ENCODE measurements around the gene CIP2A. TPM values are rescaled to one million over a fixed set of nuclear protein-coding genes. Genes with fewer than 3 reads are reported as not detected.

Gene CIP2A
- total RNA-seq, 1 donor from 2014 or later, result 3.2 TPM

GRCh38 chr3:108602249-108602934 lies 13.2 kb upstream of the CIP2A start:
- Histone ChIP-seq H3K27me3 (ENCODE audit: low read depth) (no peaks in the 10 kb centered on the region), H3K4me1 (no peaks in the 10 kb centered on the region), H3K4me3 (no peak overlapping the region), H3K36me3 (no peaks in the 10 kb centered on the region), H3K9me3 (no peaks in the 10 kb centered on the region), H3K27ac (no peak overlapping the region)
- TF ChIP-seq, protein P1, sequence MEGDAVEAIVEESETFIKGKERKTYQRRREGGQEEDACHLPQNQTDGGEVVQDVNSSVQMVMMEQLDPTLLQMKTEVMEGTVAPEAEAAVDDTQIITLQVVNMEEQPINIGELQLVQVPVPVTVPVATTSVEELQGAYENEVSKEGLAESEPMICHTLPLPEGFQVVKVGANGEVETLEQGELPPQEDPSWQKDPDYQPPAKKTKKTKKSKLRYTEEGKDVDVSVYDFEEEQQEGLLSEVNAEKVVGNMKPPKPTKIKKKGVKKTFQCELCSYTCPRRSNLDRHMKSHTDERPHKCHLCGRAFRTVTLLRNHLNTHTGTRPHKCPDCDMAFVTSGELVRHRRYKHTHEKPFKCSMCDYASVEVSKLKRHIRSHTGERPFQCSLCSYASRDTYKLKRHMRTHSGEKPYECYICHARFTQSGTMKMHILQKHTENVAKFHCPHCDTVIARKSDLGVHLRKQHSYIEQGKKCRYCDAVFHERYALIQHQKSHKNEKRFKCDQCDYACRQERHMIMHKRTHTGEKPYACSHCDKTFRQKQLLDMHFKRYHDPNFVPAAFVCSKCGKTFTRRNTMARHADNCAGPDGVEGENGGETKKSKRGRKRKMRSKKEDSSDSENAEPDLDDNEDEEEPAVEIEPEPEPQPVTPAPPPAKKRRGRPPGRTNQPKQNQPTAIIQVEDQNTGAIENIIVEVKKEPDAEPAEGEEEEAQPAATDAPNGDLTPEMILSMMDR (IDR thresholded peaks at IDR 0.05), result no peak
- ATAC-seq, result peak in 1 of 2 donors; percentile 40
- DNase-seq, result no peak
- intact Hi-C loops (cut with DNase I), result no loop called here

DNA sequence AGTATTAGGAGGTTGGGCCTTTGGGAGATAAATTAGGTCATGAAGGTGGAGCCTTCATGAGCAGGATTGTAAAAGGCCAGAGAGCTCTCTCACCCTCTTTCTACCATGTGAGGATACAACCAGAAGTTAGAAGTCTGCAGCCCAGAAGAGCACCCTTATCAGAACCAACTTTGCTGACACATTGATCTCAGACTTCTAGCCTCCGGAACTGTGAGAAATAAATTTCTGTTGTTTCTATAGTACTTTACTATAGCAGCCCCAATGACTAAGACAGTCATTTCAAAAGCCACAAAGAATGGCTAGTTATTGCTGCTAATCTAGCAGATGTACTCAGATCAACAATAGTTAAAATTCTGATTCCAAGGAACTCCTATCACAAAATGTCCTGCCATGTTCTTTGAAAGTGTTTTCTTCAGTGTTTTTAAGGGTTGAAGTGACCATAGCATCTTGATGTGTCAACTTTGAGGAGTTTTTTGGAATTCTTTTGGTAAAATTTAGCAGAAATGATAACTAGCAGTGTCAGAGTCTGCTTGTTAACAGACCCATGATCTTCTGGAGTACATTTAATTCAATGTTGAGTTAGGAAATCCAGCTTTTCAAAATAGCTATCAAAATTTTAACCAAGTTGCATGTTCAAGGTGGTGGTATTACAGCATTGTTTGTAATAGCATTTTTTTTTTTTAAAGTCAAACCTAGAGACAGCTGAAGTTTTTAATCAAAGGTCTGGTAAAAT lies 10.6 kb upstream of the CIP2A start:
- Histone ChIP-seq H3K9me3 (no peaks in the 10 kb centered on the region), H3K27ac (no peak overlapping the region), H3K27me3 (ENCODE audit: low read depth) (no peaks in the 10 kb centered on the region), H3K36me3 (no peaks in the 10 kb centered on the region), H3K4me1 (no peaks in the 10 kb centered on the region), H3K4me3 (no peak overlapping the region)
- ATAC-seq (no peak), DNase-seq (no peak)
- TF ChIP-seq, protein P1 (IDR thresholded peaks at IDR 0.05), result no peak
- intact Hi-C loops (cut with DNase I), result no loop called here

DNA sequence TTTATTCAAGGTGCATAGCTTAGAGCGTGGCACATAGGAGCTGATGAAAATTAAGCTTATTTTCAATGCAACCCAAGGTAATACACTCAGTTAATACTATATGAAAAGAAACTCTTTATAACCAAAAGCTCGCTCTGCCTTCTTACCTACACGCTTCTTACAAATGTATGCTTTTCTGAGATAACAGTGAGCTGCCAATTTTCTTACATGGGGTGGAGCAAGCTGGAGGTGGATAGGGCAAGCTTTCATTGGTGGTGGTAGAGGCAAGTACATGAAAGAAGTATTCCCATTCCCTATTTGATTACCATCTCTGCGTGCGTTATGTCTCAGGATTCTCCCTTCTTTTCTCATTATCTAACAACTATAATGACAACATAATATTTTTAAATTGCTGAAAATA lies 9.1 kb upstream of the CIP2A start:
- H3K27ac ChIP-seq, result no peak overlapping the region
- intact Hi-C loops (cut with DNase I), result no loop called here
- no peaks in the 10 kb centered on the region for H3K9me3 ChIP-seq
- H3K4me1 ChIP-seq, result no peaks in the 10 kb centered on the region
- ATAC-seq (no peak), DNase-seq (no peak)
- H3K36me3 ChIP-seq, result no peaks in the 10 kb centered on the region
- no peaks in the 10 kb centered on the region for H3K27me3 ChIP-seq (ENCODE audit: low read depth)
- H3K4me3 ChIP-seq, result no peak overlapping the region
- TF ChIP-seq, protein P1 (IDR thresholded peaks at IDR 0.05), result no peak

DNA sequence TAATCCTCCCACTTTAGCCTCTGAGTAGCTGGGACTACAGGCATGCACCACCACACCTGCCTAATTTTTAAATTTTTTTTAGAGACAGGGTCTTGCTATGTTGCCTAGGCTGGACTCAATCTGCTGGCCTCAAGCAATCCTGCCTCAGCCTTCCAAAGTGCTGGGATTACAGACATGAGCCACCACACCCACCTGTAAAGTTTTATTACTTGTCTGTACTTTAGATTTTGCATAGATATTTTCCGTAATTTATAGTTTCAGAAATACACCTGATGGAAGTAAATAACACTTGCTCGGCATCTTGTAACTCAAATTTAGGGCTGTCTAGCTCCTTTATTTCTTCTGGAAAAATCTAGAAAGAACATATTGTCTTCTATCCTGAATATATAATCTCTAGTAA lies 6.1 kb upstream of the CIP2A start:
- no peaks in the 10 kb centered on the region for H3K9me3 ChIP-seq
- ATAC-seq, result no peak

DNA sequence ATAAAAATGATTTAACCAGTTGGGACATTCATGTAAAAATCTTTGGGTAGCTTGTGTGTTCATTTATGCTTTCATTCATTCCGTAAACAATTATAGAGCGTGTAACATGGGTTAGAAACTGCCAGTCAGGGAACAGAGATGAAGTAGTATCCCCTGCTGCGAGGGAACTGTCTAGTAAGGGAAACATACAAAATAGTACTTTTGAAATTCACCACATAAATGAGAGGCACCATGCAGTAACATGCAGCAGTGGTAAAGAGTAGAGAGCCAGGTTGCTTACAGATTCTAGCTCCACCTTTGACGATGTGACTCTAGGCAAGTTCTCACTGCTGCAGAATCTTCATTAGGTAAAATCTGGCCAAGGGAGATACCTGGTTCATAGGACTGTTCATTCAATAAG lies 1.2 kb upstream of the CIP2A start:
- Histone ChIP-seq H3K27me3 (ENCODE audit: low read depth) (no peaks in the 10 kb centered on the region), H3K4me1 (peaks cover 17% of the 10 kb centered on the region), H3K27ac (peak overlapping the region; percentile 94), H3K4me3 (peak overlapping the region; percentile 74), H3K36me3 (no peaks in the 10 kb centered on the region), H3K9me3 (no peaks in the 10 kb centered on the region)
- TF ChIP-seq, protein P1 (IDR thresholded peaks at IDR 0.05), result no peak
- intact Hi-C loops (cut with DNase I), result no loop called here
- no peak for DNase-seq
- ATAC-seq, result no peak

More for the DNA sequence above, 6.1 kb upstream of the CIP2A start:
- Histone ChIP-seq H3K36me3 (no peaks in the 10 kb centered on the region), H3K4me3 (no peak overlapping the region), H3K4me1 (peaks cover 6% of the 10 kb centered on the region), H3K27ac (no peak overlapping the region), H3K27me3 (ENCODE audit: low read depth) (no peaks in the 10 kb centered on the region)
- TF ChIP-seq, protein P1 (IDR thresholded peaks at IDR 0.05), result no peak
- no peak for DNase-seq
- intact Hi-C loops (cut with DNase I), result no loop called here

Measured in lower lobe of right lung (tissue), 2 donors.